ENCODE results near the gene TRIM7. TPM values are rescaled to one million over a fixed set of nuclear protein-coding genes. Genes with fewer than 3 reads are reported as not detected.

The TRIM7 gene
- total and polyA plus RNA-seq, 2 experiments from 2014 or later: 0.11 to 0.39 TPM

GRCh38 chr5:181243564-181244343 lies 38.8 kb upstream of the TRIM7 start, which contains the start of gene RACK1:
TSS of gene RACK1 (minus strand) at chr5:181243906. CDS start at chr5:181243800, 106 bp downstream.
- peak within 1 kb of the TSS; percentile 80 for H3K4me3 ChIP-seq
- no peaks in the 10 kb centered on the region for H3K9me3 ChIP-seq (ENCODE audit: low read depth)
- peak within 1 kb of the TSS; percentile 94 for H3K27ac ChIP-seq
- no peaks in the 10 kb centered on the region for H3K27me3 ChIP-seq
- TF ChIP-seq CTCF (IDR thresholded peaks at IDR 0.05; ENCODE audit: low read depth, low read length): no peak
- peaks cover 24% of the 10 kb centered on the region for H3K4me1 ChIP-seq (ENCODE audit: low read depth)
- peaks cover 30% of the 10 kb centered on the region for H3K36me3 ChIP-seq
- DNase-seq (ENCODE audit: low read depth in 1 of 2, low spot score in 1 of 2): peak; percentile 92 to 93

GRCh38 chr5:181243018-181243563 lies 38.1 kb upstream of the TRIM7 start:
- Histone ChIP-seq H3K9me3 (ENCODE audit: low read depth) (no peaks in the 10 kb centered on the region), H3K4me3 (peak overlapping the region; percentile 80), H3K27me3 (no peaks in the 10 kb centered on the region), H3K36me3 (peaks cover 36% of the 10 kb centered on the region), H3K4me1 (ENCODE audit: low read depth) (peaks cover 17% of the 10 kb centered on the region), H3K27ac (peak overlapping the region; percentile 94)
- DNase-seq (ENCODE audit: low read depth in 1 of 2, low spot score in 1 of 2): no peak
- no peak for TF ChIP-seq CTCF (IDR thresholded peaks at IDR 0.05; ENCODE audit: low read depth, low read length)

GRCh38 chr5:181242031-181242451 lies 37.0 kb upstream of the TRIM7 start:
- no peaks in the 10 kb centered on the region for H3K27me3 ChIP-seq
- peaks cover 13% of the 10 kb centered on the region for H3K4me1 ChIP-seq (ENCODE audit: low read depth)
- H3K4me3 ChIP-seq: peak overlapping the region; percentile 80
- H3K27ac ChIP-seq: peak overlapping the region; percentile 94
- no peak for TF ChIP-seq CTCF (IDR thresholded peaks at IDR 0.05; ENCODE audit: low read depth, low read length)
- H3K36me3 ChIP-seq: peaks cover 47% of the 10 kb centered on the region
- no peaks in the 10 kb centered on the region for H3K9me3 ChIP-seq (ENCODE audit: low read depth)
- peak in 1 of 2 donors; percentile 35 for DNase-seq (ENCODE audit: low read depth in 1 of 2, low spot score in 1 of 2)

GRCh38 chr5:181241393-181241975 lies 36.5 kb upstream of the TRIM7 start:
- no peak overlapping the region for H3K27ac ChIP-seq
- peak overlapping the region; percentile 80 for H3K4me3 ChIP-seq
- DNase-seq (ENCODE audit: low read depth in 1 of 2, low spot score in 1 of 2): peak in 1 of 2 donors; percentile 85
- no peak for TF ChIP-seq CTCF (IDR thresholded peaks at IDR 0.05; ENCODE audit: low read depth, low read length)
- peaks cover 50% of the 10 kb centered on the region for H3K36me3 ChIP-seq
- H3K4me1 ChIP-seq (ENCODE audit: low read depth): peaks cover 13% of the 10 kb centered on the region
- no peaks in the 10 kb centered on the region for H3K27me3 ChIP-seq
- no peaks in the 10 kb centered on the region for H3K9me3 ChIP-seq (ENCODE audit: low read depth)

GRCh38 chr5:181239062-181239663 lies 34.2 kb upstream of the TRIM7 start:
- no peak overlapping the region for H3K27ac ChIP-seq
- TF ChIP-seq CTCF (IDR thresholded peaks at IDR 0.05; ENCODE audit: low read depth, low read length): no peak
- peaks cover 10% of the 10 kb centered on the region for H3K4me1 ChIP-seq (ENCODE audit: low read depth)
- peaks cover 62% of the 10 kb centered on the region for H3K36me3 ChIP-seq
- DNase-seq (ENCODE audit: low read depth in 1 of 2, low spot score in 1 of 2): no peak
- H3K4me3 ChIP-seq: no peak overlapping the region
- no peaks in the 10 kb centered on the region for H3K9me3 ChIP-seq (ENCODE audit: low read depth)
- H3K27me3 ChIP-seq: no peaks in the 10 kb centered on the region
